ENCODE measurements around the gene SDCCAG8.

DNA sequence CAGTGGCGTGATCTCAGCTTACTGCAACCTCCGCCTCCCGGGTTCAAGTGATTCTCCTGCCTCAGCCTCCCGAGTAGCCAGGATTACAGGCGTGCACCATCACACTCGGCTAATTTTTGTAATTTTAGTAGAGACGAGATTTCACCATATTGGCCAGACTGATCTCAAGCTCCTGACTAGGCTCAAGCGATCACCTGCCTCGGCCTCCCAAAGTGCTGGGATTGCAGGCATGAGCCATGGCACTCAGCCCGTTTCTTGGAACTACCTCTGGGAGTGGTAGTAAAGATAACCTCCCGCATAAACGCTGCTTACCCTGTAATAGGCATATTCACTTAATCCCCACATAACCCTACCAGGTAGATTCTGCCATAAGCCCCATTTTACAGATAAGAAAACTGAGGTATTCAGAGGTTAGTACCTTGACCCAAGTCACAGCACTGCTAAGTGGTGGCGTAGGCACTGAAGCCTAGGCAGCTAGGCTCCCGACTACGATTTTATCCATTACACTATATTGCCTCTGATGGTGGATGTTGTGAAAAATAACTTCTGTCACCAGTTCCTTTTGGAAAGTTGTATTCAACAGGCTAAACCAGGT, 143.8 kb downstream of the SDCCAG8 start:
- TF ChIP-seq CTCF (IDR thresholded peaks at IDR 0.05): no peak
- no peak for TF ChIP-seq POLR2A (IDR thresholded peaks at IDR 0.05)

Measured in esophagus squamous epithelium (tissue), 4 donors.